HG02981 (cell line): ENCODE measurements around the gene MAP2K5.
"Not testable (repeated sequence)": the region's sequence is repeated elsewhere in the genome, so short reads cannot be mapped to it uniquely, and the experiment has no call there.

ENCODE experiments used
- ATAC-seq: cut with Tn5 transposase; IDR thresholded peaks from one replicate; pipeline ENCODE4 v1.9.1; 2021; ENCODE audit warnings: mild to moderate bottlenecking, moderate library complexity; ENCODE audit not compliant: unreplicated experiment

Gene MAP2K5

DNA sequence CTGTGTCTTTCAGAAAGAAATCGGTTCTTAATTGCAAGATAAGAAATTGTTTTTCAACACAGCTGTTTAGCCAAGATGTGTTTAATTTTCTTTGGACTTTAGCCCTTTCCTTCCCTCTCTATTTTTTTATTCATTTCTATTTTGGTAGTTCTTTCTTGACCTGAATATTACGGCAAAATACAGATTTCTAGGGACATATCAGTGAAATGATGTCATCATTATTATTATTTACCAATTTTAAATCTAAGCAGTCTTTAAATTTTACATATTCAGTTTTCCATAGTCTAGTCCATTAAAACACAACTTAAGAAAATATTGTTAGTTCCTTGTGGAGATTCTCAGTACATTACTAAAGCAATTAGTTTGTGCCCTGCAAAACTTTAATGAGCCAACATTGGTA, 104.3 kb downstream of the MAP2K5 start:
- no peak for ATAC-seq

DNA sequence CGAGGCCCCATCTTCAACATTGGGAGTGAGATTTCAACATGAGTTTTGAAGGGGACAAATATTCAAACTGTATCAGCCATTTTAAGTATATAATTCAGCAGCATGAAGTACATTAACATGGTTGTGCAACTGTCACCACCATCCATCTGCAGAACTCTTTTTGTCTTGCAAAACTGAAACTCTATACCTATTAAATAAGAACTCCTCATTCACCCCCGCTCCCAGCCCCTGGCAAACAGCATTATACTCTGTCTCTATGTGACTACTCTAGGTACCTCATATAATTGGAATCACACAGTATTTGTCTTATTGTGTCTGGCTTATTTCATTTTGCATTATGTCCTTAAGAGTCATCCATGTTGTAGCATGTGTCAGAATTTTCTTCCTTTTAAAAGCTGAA, 110.1 kb downstream of the MAP2K5 start:
- no peak for ATAC-seq

DNA sequence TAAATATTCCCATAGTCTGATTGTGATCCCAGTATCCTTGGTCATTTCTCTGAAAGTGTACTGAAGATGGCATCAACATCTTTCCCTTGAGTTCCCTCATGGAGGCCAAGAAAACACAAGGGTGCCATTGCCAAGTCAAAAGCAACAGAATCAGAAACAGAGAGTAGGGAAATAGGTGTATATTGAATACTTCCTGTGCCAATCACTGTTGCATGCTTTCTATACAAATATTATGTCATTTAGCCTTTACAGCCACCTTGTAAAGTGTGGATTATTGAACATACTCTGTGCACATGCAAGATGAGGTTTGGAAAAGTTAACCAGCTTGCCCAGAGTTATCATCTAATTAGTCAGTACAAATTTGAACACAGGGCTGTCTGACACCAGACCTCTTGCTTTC, 117.9 kb downstream of the MAP2K5 start:
- ATAC-seq = no peak

DNA sequence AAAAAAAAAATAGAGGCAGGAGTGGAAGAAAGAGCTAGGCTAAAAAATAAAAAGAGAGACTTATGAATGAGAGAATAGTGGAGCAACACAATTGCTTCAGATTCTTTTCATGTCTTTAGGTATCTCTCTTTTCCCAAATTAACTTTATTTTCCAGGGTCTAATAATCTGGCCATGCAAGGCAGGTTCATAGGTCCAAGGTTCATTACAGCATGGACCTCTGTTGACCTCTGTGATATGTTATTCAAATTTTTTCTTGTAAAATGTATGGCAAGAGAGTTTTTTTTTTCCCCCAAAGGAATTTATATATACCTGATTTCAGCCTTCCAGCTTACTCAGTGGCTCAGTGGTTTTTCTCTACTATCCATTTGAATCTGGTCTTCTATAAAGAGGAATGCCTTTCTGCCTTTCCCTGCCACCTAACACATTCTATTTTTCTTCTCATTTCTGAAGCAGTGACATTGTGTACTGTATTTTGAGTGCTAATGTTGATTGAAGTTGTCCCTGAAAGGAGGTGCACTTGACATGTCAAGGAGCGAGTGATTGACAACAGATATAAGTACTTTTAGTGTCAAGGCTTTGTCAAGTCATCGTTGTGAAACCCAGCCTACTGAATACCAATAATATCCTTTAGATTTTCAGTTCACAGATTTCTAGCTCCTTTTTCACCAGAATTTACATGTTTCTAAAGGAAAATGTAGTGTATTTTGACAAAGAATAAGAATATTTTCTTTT, 118.5 kb downstream of the MAP2K5 start:
- no peak for ATAC-seq

DNA sequence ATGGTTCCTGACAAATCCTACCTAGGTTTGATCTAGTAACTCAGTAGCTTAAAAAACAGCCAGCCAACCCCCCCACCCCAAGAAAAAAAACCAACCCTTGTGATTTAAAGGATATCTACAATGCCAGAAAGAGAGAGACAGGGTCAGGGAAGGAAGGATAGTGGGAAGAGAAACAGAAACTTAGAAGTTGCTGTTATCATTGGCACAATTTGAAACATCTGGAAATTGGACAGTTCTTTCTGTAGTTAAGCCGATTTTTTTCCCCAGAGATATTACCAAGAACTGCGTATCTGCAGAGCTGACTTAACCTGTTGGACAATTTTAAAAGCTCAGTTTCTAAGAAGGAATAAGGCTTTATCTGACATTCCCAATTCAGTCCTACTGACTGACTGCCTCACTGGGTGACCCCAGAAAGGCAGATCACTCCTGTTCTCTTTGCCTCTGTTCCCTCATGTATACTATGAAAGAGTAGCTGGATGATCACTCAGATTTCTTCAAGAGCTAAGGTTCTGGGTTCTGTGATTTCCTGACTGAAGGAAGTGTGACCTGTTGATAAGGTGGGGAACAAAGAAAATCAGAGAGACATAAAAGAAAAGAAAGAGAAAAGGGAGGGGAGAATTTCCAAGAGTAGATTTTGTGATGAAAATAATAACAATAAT, 128.3 kb downstream of the MAP2K5 start:
- ATAC-seq = no peak

DNA sequence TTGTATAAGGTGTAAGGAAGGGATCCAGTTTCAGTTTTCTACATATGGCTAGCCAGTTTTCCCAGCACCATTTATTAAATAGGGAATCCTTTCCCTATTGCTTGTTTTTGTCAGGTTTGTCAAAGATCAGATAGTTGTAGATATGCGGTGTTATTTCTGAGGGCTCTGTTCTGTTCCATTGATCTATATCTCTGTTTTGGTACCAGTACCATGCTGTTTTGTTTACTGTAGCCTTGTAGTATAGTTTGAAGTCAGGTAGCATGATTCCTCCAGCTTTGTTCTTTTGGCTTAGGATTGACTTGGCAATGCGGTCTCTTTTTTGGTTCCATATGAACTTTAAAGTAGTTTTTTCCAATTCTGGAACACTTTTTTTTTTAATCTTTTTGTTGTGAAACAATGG, 130.3 kb downstream of the MAP2K5 start:
- ATAC-seq = not testable (repeated sequence)

DNA sequence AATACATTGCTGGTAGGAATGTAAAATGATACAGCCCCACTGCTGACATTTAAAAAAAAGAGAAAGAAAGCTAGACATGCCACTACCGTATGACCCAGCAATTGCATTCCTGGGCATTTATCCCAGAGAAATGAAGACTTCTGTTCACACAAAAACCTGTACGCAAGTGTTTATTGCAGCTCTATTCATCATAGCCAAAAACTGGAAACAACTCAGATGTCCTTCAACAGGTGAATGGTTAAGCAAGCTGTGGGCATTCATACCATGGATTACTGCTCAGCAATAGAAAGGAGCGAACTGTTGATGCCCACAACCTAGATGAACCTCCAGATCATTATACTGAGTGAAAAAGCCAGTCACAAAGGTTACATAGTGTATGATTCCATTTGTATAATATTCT, 132.5 kb downstream of the MAP2K5 start:
- no peak for ATAC-seq

DNA sequence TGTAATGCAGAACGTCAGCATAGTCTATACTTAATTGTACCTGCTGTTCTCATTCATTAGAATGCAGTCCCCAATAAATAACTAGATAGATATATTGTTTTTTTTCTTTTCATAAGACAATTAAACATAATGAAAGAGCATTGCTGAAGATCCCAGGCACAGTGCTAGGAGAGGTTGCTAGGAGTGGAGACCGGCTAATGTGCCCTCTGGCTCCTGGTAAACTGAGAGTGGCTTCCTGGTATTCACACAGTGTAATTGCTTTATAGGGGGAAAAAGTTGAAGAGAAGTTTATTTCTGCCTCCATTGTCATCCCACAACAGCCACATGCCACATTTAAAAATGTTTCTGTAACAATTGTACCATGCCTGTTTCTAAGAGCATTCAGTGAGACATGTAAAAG, 135.6 kb downstream of the MAP2K5 start:
- ATAC-seq = no peak

DNA sequence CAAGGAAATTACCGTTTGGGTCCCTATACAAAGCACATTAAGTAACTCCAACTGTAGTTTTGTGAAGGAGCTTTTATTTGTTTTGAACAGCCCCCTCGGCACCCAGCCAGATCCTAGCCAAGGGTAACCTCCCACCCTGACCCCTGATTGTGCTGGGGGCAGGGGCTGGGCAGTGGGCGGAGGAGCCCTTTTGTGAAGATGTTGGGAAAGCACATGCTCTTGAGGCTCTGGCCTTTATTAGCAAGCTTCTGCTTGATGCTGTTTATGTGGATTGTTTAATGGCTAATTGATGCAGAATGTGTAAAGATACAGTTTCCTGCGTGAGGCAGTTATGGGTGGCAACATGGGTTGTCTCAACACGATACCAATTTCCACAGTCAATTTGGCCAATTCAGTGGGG, 136.5 kb downstream of the MAP2K5 start:
- ATAC-seq = no peak

DNA sequence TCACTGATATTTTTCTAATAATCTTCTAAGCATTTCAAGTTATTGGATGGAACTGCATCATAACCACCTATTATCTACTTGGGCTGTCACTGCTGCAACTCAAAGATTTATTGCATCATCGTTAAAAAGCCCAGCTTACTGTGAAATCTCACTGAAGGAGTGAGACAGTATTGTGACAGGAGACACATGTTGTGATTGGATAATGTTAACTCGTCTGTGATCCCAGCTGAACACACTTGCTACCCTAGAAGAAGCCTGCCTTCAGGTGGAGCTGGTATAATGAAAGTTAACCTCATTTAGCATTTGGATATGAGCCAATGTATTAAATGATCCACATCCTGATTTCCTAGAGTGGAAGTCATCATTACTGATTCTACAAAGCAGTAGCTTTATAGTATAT, 138.1 kb downstream of the MAP2K5 start:
- ATAC-seq = no peak

DNA sequence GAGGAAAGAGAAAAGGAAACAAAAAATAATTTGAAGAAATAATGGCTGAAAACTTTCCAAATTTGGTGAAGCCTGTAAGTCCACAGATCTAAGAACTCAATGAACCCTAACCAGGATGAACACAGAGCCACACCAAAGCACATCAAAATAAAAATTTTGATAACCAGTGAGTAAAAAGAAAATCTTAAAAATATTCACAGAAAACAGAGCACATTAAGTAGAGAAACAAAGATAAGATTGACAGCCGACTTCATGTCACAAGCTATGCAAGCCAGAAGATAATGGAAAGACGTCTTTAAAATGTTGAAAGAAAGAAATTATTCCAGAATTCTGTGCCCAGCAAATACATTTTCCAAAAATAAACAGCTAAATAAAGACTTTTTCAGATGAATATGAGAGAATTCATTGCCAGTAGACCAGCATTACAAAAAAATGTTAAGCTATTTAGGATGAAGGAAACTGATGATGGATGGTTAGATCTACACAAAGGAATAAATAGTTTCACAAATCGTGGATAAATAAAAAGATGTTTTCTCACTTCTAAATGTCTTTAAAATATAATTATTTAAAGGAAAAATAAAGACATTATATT, 142.6 kb downstream of the MAP2K5 start:
- ATAC-seq = no peak

DNA sequence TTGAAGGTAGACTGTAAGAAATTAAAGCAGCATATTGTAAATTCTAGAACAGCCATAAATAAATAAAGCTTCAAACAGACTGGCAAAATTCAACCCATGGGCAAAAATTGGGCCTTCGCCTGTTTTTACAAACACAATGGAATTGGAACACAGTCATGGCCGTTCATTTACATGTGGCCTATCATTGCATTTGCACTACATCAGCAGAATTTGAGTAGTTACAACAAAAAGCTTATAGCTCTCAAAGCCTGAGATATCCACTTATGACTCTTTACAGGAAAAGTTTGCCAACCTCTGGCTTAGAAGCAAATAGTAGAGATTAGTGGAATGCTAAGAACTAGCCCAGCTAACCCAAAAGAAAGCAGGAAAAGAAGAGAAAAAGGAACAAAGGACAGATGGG, 143.2 kb downstream of the MAP2K5 start:
- no peak for ATAC-seq

DNA sequence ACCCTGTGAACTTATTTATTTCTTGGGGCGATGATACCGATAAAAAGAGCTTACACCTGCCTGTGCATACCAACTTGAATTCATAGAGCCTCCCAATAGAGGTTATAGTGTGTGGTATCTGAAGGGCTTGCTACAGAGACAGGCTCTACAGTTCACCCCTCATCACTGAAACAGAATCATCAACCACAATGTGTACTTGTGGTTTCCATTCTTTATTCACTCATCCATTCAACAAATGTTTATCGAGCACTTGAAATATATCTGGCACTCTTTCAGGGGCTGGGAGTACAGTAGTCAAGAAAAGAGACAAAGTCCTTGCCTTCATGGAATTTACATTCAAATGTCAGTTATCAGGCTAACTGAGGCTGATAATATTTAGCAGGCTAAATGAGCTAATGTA, 148.4 kb downstream of the MAP2K5 start:
- no peak for ATAC-seq

DNA sequence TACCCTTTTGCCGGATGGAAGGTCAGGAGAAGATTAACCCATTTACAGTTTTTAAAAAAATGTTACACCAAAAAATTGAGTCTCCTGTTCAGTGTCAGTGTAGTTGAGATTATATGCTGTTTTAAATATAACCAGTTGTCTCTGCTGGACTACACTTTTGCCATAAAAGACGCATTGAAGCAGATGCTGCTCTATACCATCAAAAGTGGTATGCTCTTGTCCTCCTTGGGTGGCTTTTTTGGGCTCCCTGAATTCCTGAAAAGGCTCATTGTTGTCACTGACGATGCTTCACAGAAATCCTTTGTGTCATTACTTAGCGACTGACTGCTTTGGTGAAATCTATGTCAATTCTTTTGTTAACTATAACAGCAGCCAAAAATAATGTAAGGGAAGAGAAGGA, 148.9 kb downstream of the MAP2K5 start:
- ATAC-seq = no peak

DNA sequence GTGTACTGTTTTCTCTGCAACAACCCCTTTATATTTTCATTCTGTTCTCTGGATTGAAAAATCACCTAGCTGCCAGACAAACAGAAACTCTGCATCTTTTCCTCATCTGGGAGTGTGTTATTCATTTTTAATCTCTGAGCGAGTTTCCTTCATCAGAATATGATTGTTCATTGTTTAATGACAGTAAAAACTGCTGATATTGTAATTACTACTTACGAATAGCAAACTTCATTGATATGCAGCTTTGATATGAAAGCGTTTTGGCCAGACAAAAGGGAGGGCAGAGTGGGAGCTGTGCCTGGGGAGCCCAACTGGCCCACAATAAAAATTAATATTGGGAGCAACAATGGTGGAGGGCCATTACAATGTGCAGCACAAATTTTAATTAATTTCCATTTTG, 150.1 kb downstream of the MAP2K5 start:
- ATAC-seq = no peak

DNA sequence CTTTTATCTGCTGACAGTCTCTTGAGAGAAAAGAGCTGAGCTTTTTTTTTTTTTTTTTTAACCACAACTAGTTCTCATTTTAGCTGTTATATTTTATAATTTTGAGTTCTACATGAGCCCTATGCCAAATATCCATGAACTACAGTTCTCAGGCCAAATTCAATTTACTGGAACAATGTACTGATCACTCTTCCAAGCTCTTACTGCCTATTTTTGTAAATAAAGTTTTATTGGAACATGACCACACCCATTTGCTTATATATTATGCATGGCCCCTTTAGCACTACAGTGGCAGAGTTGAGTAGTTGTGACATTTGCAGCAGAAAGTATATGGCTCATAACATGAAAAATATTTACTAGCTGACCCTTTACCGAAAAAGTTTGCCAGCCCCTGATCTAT, 153.6 kb downstream of the MAP2K5 start:
- ATAC-seq = no peak

DNA sequence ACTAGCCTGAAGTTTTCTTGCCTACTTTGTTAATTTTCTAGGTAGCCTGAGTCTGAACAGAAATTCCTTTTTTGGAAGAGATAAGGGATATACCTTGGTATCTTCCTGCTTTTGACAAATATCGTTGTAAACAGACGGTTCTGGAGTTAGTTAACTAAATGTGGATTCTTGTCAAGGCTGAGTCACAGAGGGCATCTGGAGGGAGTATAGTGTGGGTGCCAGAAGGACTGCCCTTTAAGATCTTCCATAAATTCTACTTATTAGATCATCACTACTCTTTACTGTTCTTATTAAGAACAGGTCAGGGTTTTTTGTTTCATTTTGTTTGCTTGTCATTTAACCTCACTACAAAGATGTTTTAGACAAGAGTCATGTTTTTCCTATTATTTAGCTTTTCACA, 157.5 kb downstream of the MAP2K5 start:
- no peak for ATAC-seq

DNA sequence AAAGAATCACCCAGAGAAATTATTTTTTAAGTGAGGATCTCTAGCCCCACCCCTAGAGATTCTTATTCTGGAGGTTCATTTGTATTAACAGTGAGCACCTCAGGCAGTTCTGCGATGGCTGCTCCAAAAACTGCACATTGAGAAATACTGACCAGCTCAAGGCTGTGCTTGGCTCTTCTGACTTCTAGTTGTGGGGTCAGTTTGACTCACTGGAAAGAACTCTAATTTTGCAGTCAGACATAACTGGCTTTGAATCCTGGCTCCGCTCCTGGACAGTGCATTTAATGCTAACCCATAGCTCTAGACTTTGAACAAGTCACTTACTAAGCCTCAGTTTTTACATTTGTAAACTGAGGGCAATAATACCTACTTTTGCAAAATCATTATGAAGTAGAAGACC, 159.2 kb downstream of the MAP2K5 start:
- no peak for ATAC-seq

DNA sequence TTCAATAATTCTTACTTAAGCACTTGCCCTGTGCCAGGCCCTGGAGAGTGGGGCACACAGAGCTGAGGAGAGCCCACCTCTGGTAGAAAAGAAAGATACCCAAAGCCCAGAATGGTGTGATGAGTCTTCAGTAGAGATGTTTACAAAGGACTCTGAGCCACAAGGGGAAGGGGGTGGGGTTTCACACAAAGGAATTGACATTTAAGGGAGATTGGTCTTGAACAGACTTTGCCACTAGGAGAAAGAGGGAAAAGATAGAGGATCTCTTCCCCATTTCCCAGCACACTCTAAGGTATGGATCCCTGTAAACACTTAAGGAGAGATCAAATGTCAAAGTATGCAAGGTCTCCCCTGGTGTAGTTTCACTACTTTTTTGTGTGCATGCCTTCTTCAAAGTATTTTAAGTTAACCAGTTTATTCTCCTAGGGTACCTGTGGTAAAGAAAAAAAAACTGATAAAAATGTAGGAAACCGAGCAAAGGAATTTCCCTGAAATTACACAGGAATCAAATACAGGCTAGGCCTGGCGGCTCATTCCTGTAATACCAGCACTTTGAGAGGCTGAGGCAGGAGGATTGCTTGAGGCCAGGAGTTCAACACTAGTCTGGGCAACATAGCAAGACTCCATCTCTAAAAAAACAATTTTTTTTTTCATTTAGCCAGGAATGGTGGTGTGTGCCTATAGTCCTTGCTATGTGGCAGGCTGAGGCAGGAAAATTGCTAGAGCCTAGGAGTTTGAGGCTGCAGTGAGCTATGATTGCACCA, 165.2 kb downstream of the MAP2K5 start:
- ATAC-seq = no peak

DNA sequence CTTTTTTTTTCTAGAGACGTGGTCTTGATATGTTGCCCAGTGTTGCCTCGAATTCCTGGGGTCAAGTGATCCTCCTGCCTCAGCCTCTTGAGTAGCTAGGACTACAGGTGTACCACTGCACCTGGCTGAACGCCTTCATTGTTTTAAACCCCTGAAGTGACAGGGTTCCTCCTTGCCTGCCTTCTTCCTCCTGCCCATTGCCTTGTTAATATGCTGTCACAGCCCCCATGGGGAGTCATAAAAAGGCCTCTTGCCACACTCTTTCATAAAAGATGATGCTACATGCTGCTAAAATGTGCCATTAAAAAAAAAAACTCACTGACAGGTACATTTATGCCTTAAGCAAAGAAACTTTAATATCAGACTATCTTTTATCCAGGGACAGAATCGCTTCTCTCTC, 166.0 kb downstream of the MAP2K5 start:
- ATAC-seq = no peak

DNA sequence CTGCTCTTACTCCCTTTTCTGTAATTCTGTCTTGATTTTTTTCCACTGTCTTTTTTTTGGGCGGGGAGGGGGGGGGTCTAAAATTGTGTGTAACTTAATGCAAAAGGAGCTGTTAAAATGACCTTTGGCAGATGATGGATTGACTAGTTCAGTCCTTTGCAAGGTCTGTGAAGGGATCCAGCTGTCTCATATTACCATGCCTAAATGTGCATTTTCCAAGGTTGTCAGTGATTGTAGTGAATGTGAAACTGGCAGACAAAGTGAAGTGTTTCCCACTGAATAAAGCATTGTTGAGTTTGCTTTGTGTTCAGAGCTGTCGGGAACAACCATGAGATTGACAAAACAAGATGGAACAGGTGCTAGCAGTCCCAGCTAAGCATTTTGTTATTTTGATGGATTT, 172.7 kb downstream of the MAP2K5 start:
- no peak for ATAC-seq

DNA sequence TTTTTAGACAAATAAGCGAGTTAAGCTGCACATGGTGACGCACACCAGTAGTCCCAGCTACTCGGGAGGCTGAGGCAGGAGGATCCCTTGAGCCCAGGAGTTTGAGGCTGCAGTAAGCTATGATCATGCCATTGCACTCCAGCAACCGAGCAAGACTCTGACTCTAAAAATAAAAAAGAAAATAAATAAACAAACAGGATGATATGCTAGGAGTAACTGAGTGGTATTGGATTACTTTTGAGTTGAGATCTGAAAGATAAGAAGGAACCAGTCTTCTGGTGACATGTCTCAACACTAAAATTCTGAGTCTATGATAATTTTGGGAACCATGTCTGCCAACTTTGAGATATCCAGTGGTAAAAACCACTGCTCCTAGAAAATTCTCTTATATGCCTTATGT, 173.7 kb downstream of the MAP2K5 start:
- ATAC-seq = no peak
